ENCODE measurements around the gene SNX30. TPM values are rescaled to one million over a fixed set of nuclear protein-coding genes. Genes with fewer than 3 reads are reported as not detected.

Gene SNX30
- total RNA-seq, 4 donors from 2014 or later: 7.1 to 10.5 (median 8.9) TPM

DNA sequence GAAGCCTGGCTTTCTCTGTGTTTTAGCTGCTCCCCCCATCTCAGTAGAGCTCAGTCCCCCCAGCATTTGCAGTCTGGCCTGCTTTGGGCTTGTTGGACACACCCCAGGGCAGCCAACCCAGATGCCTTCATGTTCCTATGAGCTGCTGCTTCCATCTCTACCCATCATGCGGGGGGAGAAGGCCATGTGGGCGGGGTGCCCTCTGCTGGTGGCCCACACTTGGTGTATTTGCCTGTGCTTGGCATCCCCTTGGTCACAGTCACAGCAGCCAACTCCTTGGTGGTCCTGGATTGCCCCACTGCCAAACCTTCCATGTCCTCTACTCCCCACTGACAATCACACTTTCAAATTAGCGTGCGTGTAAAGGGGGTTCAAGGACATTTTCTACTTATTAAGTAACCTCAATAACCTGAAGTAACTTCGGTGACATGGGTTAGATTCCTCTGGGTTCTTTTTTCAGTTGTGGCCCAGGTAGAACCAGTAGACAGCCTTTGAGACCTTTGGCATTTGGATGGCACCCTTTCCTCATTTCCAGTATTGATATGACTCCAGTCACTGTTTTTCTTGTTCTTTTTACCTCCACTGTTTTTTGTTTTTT lies 42.8 kb downstream of the SNX30 start:
- H3K27ac ChIP-seq (replicated peaks in 1 of 4): no peak overlapping the region
- no peaks in the 10 kb centered on the region for H3K9me3 ChIP-seq
- H3K4me3 ChIP-seq: no peak overlapping the region
- 74% methylated on average over 5 of the region's 5 CpGs for WGBS
- H3K36me3 ChIP-seq: no peaks in the 10 kb centered on the region
- DNase-seq (ENCODE audit: extremely low spot score): no peak
- TF ChIP-seq POLR2AphosphoS5 (IDR thresholded peaks at IDR 0.05) (peak in 1 of 2 donors; percentile 36), EP300 (IDR thresholded peaks at IDR 0.05) (no peak), CTCF (IDR thresholded peaks at IDR 0.05) (peak; percentile 62 to 75 (median 67)), POLR2A (IDR thresholded peaks at IDR 0.05; ENCODE audit: low read depth) (no peak)
- H3K4me1 ChIP-seq: peaks cover 0 to 28% (median 24%) of the 10 kb centered on the region in 4 donors
- intact Hi-C loops (cut with DNase I): loop anchor here (5.0 kb wide), 2 partner anchors 41 to 76 kb away; partner anchors contain the start of genes INIP and SNX30
- H3K27me3 ChIP-seq: no peaks in the 10 kb centered on the region

DNA sequence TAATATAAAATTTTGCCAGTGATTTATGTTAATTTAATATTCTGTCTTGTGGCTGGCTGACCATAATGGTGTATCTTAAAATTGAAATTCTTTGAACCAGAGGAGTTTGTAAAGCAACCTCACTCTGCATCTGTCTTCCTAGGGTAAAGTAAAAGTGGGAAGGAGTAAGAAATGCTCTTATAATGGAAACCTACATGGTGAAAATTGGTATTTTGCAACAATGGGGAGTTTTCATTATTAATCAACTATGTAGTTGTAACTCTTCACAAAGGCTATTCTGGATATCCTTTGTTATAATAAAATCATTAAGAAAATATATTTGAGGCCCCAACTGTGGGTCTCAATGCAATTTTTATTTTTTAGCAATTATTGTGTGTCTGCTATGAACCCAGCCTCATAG lies 44.2 kb downstream of the SNX30 start:
- H3K9me3 ChIP-seq: no peaks in the 10 kb centered on the region
- peaks cover 0 to 14% (median 10%) of the 10 kb centered on the region in 4 donors for H3K4me1 ChIP-seq
- no peaks in the 10 kb centered on the region for H3K36me3 ChIP-seq
- no peak for DNase-seq (ENCODE audit: extremely low spot score)
- TF ChIP-seq EP300 (IDR thresholded peaks at IDR 0.05) (no peak), CTCF (IDR thresholded peaks at IDR 0.05) (no peak), POLR2AphosphoS5 (IDR thresholded peaks at IDR 0.05) (no peak), POLR2A (IDR thresholded peaks at IDR 0.05; ENCODE audit: low read depth) (no peak)
- intact Hi-C loops (cut with DNase I): loop anchor here (5.0 kb wide), 2 partner anchors 42 to 77 kb away; partner anchors contain the start of genes INIP and SNX30
- no peak overlapping the region for H3K4me3 ChIP-seq
- no peak overlapping the region for H3K27ac ChIP-seq (replicated peaks in 1 of 4)
- H3K27me3 ChIP-seq: no peaks in the 10 kb centered on the region

GRCh38 chr9:112795921-112796320 lies 45.4 kb downstream of the SNX30 start:
- TF ChIP-seq POLR2AphosphoS5 (IDR thresholded peaks at IDR 0.05) (no peak), POLR2A (IDR thresholded peaks at IDR 0.05; ENCODE audit: low read depth) (no peak)
- H3K9me3 ChIP-seq: no peaks in the 10 kb centered on the region
- H3K36me3 ChIP-seq: no peaks in the 10 kb centered on the region
- 51% methylated on average over 4 of the region's 4 CpGs for WGBS
- H3K4me3 ChIP-seq: no peak overlapping the region
- intact Hi-C loops (cut with DNase I): no loop called here
- DNase-seq (ENCODE audit: extremely low spot score): no peak
- H3K27ac ChIP-seq (replicated peaks in 1 of 4): no peak overlapping the region
- H3K27me3 ChIP-seq: no peaks in the 10 kb centered on the region
- peaks cover 0 to 5% (median 3%) of the 10 kb centered on the region in 4 donors for H3K4me1 ChIP-seq

GRCh38 chr9:112796485-112796884 lies 45.9 kb downstream of the SNX30 start:
- intact Hi-C loops (cut with DNase I): no loop called here
- no peaks in the 10 kb centered on the region for H3K27me3 ChIP-seq
- DNase-seq (ENCODE audit: extremely low spot score): no peak
- no peak overlapping the region for H3K4me3 ChIP-seq
- 90% methylated on average over 8 of the region's 8 CpGs for WGBS
- H3K4me1 ChIP-seq: peaks cover 0 to 5% (median 3%) of the 10 kb centered on the region in 4 donors
- H3K9me3 ChIP-seq: no peaks in the 10 kb centered on the region
- no peak for TF ChIP-seq POLR2A (IDR thresholded peaks at IDR 0.05; ENCODE audit: low read depth)
- no peak for TF ChIP-seq EP300 (IDR thresholded peaks at IDR 0.05)
- TF ChIP-seq CTCF (IDR thresholded peaks at IDR 0.05): no peak
- no peak overlapping the region for H3K27ac ChIP-seq (replicated peaks in 1 of 4)
- no peaks in the 10 kb centered on the region for H3K36me3 ChIP-seq

DNA sequence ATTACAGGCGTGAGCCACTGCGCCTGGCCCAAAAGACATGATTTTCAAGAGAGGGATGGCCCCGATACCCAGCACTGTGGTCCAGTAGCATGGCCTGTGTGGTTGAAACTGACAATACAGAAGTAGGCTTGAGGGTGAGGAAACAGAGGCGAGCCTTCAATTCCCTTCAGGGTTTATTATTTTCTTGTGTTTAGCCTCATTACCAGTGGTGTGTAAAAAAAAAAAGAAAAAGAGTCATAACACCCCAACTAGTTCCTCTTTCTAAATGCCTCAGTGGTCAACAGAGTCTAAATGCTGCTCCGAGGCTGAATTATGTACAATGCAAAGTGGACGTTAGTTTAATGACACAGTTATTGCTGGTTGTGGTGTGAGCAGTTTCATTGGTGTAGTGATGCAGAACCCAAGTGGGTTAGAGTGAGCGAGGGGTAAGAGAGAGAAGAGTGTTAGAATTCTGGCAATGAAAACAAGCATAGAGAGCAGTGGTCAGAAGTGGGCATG lies 58.8 kb downstream of the SNX30 start:
- no peak for TF ChIP-seq CTCF (IDR thresholded peaks at IDR 0.05)
- no peak for TF ChIP-seq EP300 (IDR thresholded peaks at IDR 0.05)
- no peak for TF ChIP-seq POLR2A (IDR thresholded peaks at IDR 0.05; ENCODE audit: low read depth)
- no peak for TF ChIP-seq POLR2AphosphoS5 (IDR thresholded peaks at IDR 0.05)
- DNase-seq (ENCODE audit: extremely low spot score): no peak
- intact Hi-C loops (cut with DNase I): no loop called here
- no peaks in the 10 kb centered on the region for H3K4me1 ChIP-seq
- no peaks in the 10 kb centered on the region for H3K27me3 ChIP-seq
- H3K9me3 ChIP-seq: no peaks in the 10 kb centered on the region
- no peak overlapping the region for H3K27ac ChIP-seq (replicated peaks in 1 of 4)
- H3K36me3 ChIP-seq: peaks cover 0 to 13% (median 0%) of the 10 kb centered on the region in 4 donors
- WGBS: 81% methylated on average over 7 of the region's 7 CpGs
- H3K4me3 ChIP-seq: no peak overlapping the region
